ENCODE measurements around the gene PDIK1L. TPM values are rescaled to one million over a fixed set of nuclear protein-coding genes. Genes with fewer than 3 reads are reported as not detected.

The PDIK1L gene
- total and polyA plus RNA-seq, 9 of the 15 experiments (the other 6 are each of a cell fraction or from before 2014, with no cell fraction given): 12.8 to 30.2 (median 21.5) TPM

DNA sequence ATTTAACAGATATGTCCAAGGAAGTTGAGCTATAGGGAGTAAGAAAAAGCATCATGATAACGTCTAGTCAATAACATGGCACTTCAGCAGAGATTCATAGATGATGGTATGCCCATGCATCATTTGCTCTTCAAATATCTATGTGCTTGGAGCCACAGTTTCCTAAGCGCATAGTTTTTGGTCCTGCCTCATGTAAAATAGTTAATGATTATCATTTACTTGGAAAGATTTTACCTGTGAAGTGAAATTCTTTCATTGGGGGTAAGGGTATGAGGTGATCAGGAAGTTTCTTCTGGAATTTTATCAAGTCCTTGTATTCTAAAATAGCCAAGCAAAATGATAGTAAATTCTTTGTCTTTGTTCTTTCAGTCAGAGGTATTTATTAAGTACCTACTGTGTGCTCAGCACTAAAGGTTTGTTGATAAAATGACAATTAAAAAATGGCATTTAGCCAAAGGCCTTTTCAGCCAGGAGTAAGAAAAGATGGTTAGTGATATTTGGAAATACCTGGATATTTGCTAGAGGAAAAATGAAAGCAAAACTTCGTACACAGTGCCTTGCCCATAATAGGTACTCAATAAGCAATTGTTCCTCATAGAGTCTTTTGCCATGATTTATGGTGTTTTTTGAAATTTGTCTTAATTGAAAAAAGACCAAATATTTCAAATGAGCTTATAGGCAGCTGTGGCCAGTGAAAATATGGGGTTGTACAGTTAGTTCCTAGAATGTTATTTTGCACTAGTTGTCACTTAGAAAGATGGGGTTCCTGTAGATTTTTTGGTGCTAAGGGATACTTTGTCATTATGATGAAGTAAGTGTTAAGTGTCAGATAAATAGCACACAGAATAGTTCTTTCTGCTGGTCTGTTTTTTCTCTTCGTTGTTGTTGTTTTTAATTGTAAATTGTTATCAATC lies 13.1 kb downstream of the PDIK1L start (continued):
- no peak for TF ChIP-seq ZBTB7A (IDR thresholded peaks at IDR 0.05; ENCODE audit: borderline replicate concordance, control insufficient read depth, low read depth, low read length)
- no peak for TF ChIP-seq PML (IDR thresholded peaks at IDR 0.05; ENCODE audit: low read length)
- TF ChIP-seq FOXP1 (CRISPR knock-in tag; IDR thresholded peaks at IDR 0.05): no peak
- no peak for TF ChIP-seq ILF3 (IDR thresholded peaks at IDR 0.05; ENCODE audit: borderline replicate concordance)
- no peak for TF ChIP-seq CBX3 (IDR thresholded peaks at IDR 0.05; ENCODE audit: borderline replicate concordance in 1 of 2, low read length in 2 of 2)
- TF ChIP-seq, protein P1, sequence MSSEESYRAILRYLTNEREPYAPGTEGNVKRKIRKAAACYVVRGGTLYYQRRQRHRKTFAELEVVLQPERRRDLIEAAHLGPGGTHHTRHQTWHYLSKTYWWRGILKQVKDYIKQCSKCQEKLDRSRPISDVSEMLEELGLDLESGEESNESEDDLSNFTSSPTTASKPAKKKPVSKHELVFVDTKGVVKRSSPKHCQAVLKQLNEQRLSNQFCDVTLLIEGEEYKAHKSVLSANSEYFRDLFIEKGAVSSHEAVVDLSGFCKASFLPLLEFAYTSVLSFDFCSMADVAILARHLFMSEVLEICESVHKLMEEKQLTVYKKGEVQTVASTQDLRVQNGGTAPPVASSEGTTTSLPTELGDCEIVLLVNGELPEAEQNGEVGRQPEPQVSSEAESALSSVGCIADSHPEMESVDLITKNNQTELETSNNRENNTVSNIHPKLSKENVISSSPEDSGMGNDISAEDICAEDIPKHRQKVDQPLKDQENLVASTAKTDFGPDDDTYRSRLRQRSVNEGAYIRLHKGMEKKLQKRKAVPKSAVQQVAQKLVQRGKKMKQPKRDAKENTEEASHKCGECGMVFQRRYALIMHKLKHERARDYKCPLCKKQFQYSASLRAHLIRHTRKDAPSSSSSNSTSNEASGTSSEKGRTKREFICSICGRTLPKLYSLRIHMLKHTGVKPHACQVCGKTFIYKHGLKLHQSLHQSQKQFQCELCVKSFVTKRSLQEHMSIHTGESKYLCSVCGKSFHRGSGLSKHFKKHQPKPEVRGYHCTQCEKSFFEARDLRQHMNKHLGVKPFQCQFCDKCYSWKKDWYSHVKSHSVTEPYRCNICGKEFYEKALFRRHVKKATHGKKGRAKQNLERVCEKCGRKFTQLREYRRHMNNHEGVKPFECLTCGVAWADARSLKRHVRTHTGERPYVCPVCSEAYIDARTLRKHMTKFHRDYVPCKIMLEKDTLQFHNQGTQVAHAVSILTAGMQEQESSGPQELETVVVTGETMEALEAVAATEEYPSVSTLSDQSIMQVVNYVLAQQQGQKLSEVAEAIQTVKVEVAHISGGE (CRISPR knock-in tag; IDR thresholded peaks at IDR 0.05): peak in 1 of 3 experiments; percentile 44; a peak in 1 of 6 replicates
- no peak for TF ChIP-seq ELF4 (CRISPR knock-in tag; IDR thresholded peaks at IDR 0.05)
- TF ChIP-seq ZNF431 (CRISPR knock-in tag; IDR thresholded peaks at IDR 0.05): no peak
- TF ChIP-seq, protein P2, sequence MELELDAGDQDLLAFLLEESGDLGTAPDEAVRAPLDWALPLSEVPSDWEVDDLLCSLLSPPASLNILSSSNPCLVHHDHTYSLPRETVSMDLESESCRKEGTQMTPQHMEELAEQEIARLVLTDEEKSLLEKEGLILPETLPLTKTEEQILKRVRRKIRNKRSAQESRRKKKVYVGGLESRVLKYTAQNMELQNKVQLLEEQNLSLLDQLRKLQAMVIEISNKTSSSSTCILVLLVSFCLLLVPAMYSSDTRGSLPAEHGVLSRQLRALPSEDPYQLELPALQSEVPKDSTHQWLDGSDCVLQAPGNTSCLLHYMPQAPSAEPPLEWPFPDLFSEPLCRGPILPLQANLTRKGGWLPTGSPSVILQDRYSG (tag; conservative IDR thresholded peaks at IDR 0.05; ENCODE audit: low read depth): peak; percentile 93; the same call in 1 of the 2 replicates
- no peak for TF ChIP-seq ZFP36 (IDR thresholded peaks at IDR 0.05; ENCODE audit: low read depth, low read length, partially characterized antibody)
- TF ChIP-seq MECOM (CRISPR knock-in tag; IDR thresholded peaks at IDR 0.05): peak; percentile 68
- TF ChIP-seq, protein P3, sequence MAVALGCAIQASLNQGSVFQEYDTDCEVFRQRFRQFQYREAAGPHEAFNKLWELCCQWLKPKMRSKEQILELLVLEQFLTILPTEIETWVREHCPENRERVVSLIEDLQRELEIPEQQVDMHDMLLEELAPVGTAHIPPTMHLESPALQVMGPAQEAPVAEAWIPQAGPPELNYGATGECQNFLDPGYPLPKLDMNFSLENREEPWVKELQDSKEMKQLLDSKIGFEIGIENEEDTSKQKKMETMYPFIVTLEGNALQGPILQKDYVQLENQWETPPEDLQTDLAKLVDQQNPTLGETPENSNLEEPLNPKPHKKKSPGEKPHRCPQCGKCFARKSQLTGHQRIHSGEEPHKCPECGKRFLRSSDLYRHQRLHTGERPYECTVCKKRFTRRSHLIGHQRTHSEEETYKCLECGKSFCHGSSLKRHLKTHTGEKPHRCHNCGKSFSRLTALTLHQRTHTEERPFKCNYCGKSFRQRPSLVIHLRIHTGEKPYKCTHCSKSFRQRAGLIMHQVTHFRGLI (CRISPR knock-in tag; IDR thresholded peaks at IDR 0.05): 0 out of 2 replicates have a peak, but pooled peaks have one; percentile 27
- no peak for TF ChIP-seq OTX1 (CRISPR knock-in tag; IDR thresholded peaks at IDR 0.05)
- no peak for TF ChIP-seq RFX5 (IDR thresholded peaks at IDR 0.05; ENCODE audit: low read depth, low read length)
- no peak for TF ChIP-seq ZNF551 (CRISPR knock-in tag; IDR thresholded peaks at IDR 0.05)
- TF ChIP-seq U2AF1 (optimal IDR thresholded peaks at IDR 0.05; ENCODE audit: low read depth, low read length): no peak
- peak; percentile 47 for TF ChIP-seq ZNF239 (CRISPR knock-in tag; IDR thresholded peaks at IDR 0.05)
- no peak for TF ChIP-seq PTBP1 (IDR thresholded peaks at IDR 0.05; ENCODE audit: low read depth, low read length)
- no peak for TF ChIP-seq PHTF2 (CRISPR knock-in tag; IDR thresholded peaks at IDR 0.05)
- TF ChIP-seq ELF2 (CRISPR knock-in tag; IDR thresholded peaks at IDR 0.05): 0 out of 2 replicates have a peak, but pooled peaks have one; percentile 47
